SU-DHL-6 (cell line): Measurements from ENCODE around the gene GANC.

Experiments used
- H2AFZ ChIP-seq: fragments of 200-600 bp; sonication (generic); 2 replicates; pipeline ENCODE4 v1.6.1; 2014; ENCODE audit warnings: low read depth, mild to moderate bottlenecking, moderate library complexity, mixed read lengths, antibody characterized with exemption, low read length; ENCODE audit not compliant: severe bottlenecking
- H3F3A ChIP-seq: fragments of 200-600 bp; shearing (Covaris generic); 2 replicates; pipeline ENCODE4 v1.6.0; 2016; ENCODE audit warnings: antibody characterized with exemption, mild to moderate bottlenecking; ENCODE audit not compliant: insufficient read depth
- H3K27ac ChIP-seq: fragments of 200-600 bp; sonication (generic); 2 replicates; pipeline ENCODE4 v1.5.1; 2016; ENCODE audit warnings: low read depth, mild to moderate bottlenecking, low read length, moderate library complexity, mixed read lengths
- H3K27me3 ChIP-seq: fragments of 200-600 bp; sonication (generic), shearing (Covaris generic); 2 replicates; pipeline ENCODE4 v1.6.0; 2014; ENCODE audit warnings: mild to moderate bottlenecking, low read length
- H3K36me3 ChIP-seq: fragments of 200-600 bp; sonication (generic); 2 replicates; pipeline ENCODE4 v1.6.1; 2014; ENCODE audit warnings: mild to moderate bottlenecking, low read length, mixed read lengths
- H3K4me2 ChIP-seq: fragments of 300-600, 200-600 bp; shearing (Covaris generic), sonication (generic); 2 replicates; pipeline ENCODE4 v1.6.0; 2014; ENCODE audit warnings: low read length, low read depth, mild to moderate bottlenecking; ENCODE audit not compliant: poor library complexity, severe bottlenecking
- H3K4me3 ChIP-seq: fragments of 200-600 bp; sonication (generic); 2 replicates; pipeline ENCODE4 v1.5.1; 2014; ENCODE audit warnings: antibody characterized with exemption, low read length, mild to moderate bottlenecking, mixed read lengths; ENCODE audit not compliant: insufficient read depth, poor library complexity, severe bottlenecking
- H3K79me2 ChIP-seq: fragments of 200-600 bp; sonication (generic); 2 replicates; pipeline ENCODE4 v1.6.1; 2014; ENCODE audit warnings: mild to moderate bottlenecking, low read length, moderate library complexity; ENCODE audit not compliant: insufficient read depth
- H3K9ac ChIP-seq: fragments of 200-600 bp; sonication (generic); 2 replicates; pipeline ENCODE4 v1.7.0; 2014; ENCODE audit warnings: mild to moderate bottlenecking, low read length
- H3K9me2 ChIP-seq: fragments of 200-600 bp; sonication (generic); replicated peaks from 2 replicates; pipeline ENCODE4 v1.6.1; 2014; ENCODE audit warnings: low read length; ENCODE audit not compliant: insufficient read depth
- H3K9me3 ChIP-seq: fragments of 200-600 bp; sonication (generic); 2 replicates; pipeline ENCODE4 v1.6.1; 2014; ENCODE audit warnings: low read length, mixed read lengths; ENCODE audit not compliant: insufficient read depth
- H4K20me1 ChIP-seq: fragments of 200-600 bp; sonication (generic); 2 replicates; pipeline ENCODE4 v1.6.1; 2014; ENCODE audit warnings: low read depth, mild to moderate bottlenecking, antibody characterized with exemption, low read length, moderate library complexity, mixed read lengths
- EZH2phosphoT487 ChIP-seq: fragments of 200-600 bp; sonication (generic), shearing (Covaris generic); conservative IDR thresholded peaks from 2 replicates; pipeline ENCODE4 v1.6.1; 2018; ENCODE audit warnings: mild to moderate bottlenecking, antibody characterized with exemption, low read length, moderate library complexity, mixed read lengths
- TF ChIP-seq, protein P1 (sequence below): fragments of 200-600 bp; sonication (generic); IDR thresholded peaks from one replicate; pipeline ENCODE4 v1.5.1; 2017; ENCODE audit warnings: antibody characterized with exemption, mild to moderate bottlenecking, low read length, moderate library complexity; ENCODE audit not compliant: insufficient read depth, poor library complexity, severe bottlenecking

The GANC gene

DNA sequence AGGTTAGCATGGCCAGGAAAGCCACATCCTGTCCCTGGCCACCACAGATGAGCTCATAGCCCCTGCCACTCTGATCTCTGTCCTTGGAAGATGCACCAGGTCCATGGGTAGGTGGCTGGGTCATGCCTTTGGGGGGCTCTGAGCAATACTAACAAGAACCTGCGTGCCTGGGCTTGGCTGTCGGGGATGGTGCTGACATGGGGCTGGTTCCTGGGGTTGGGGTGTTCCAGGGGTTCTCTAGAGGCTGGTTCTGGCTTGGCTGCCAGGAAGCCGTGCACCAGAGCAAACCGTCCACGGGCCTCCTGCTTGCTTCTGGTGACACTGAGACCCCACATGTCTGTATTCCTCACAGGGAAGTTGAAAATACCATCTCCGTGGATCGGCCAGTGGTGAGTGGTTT is 130.4 kb downstream of the GANC start:
- Histone ChIP-seq H3K36me3 (no peaks in the 10 kb centered on the region), H3K4me2 (no peak overlapping the region), H3K27ac (no peak overlapping the region), H3K79me2 (no peaks in the 10 kb centered on the region), H3K9me3 (no peaks in the 10 kb centered on the region), H4K20me1 (no peaks in the 10 kb centered on the region), H3K9ac (no peak overlapping the region), H3F3A (no peaks in the 10 kb centered on the region), H3K4me3 (no peak overlapping the region), H3K27me3 (no peaks in the 10 kb centered on the region), H2AFZ (no peak overlapping the region), H3K9me2 (no peaks in the 10 kb centered on the region)
- TF ChIP-seq, protein P1, sequence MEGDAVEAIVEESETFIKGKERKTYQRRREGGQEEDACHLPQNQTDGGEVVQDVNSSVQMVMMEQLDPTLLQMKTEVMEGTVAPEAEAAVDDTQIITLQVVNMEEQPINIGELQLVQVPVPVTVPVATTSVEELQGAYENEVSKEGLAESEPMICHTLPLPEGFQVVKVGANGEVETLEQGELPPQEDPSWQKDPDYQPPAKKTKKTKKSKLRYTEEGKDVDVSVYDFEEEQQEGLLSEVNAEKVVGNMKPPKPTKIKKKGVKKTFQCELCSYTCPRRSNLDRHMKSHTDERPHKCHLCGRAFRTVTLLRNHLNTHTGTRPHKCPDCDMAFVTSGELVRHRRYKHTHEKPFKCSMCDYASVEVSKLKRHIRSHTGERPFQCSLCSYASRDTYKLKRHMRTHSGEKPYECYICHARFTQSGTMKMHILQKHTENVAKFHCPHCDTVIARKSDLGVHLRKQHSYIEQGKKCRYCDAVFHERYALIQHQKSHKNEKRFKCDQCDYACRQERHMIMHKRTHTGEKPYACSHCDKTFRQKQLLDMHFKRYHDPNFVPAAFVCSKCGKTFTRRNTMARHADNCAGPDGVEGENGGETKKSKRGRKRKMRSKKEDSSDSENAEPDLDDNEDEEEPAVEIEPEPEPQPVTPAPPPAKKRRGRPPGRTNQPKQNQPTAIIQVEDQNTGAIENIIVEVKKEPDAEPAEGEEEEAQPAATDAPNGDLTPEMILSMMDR, result no peak
- no peak for TF ChIP-seq EZH2phosphoT487

- H3K27ac ChIP-seq, result no peak overlapping the region
- no peaks in the 10 kb centered on the region for H3F3A ChIP-seq
- no peaks in the 10 kb centered on the region for H3K79me2 ChIP-seq
- no peaks in the 10 kb centered on the region for H3K9me3 ChIP-seq
- H2AFZ ChIP-seq, result no peak overlapping the region
- H3K9me2 ChIP-seq, result no peaks in the 10 kb centered on the region
- no peak overlapping the region for H3K4me3 ChIP-seq
- H3K27me3 ChIP-seq, result no peaks in the 10 kb centered on the region
- H3K4me2 ChIP-seq, result no peak overlapping the region
- no peak overlapping the region for H3K9ac ChIP-seq
- TF ChIP-seq, protein P1, result no peak
- no peak for TF ChIP-seq EZH2phosphoT487
- no peaks in the 10 kb centered on the region for H4K20me1 ChIP-seq
- no peaks in the 10 kb centered on the region for H3K36me3 ChIP-seq
These were observed 131.6 kb downstream of the GANC start for GRCh38 chr15:42404461-42405235.

- no peaks in the 10 kb centered on the region for H3K9me2 ChIP-seq
- no peak overlapping the region for H2AFZ ChIP-seq
- no peak overlapping the region for H3K27ac ChIP-seq
- no peak overlapping the region for H3K4me3 ChIP-seq
- H3K79me2 ChIP-seq, result no peaks in the 10 kb centered on the region
- H4K20me1 ChIP-seq, result no peaks in the 10 kb centered on the region
- H3F3A ChIP-seq, result no peaks in the 10 kb centered on the region
- H3K9ac ChIP-seq, result no peak overlapping the region
- H3K36me3 ChIP-seq, result no peaks in the 10 kb centered on the region
- TF ChIP-seq, protein P1, result no peak
- no peak for TF ChIP-seq EZH2phosphoT487
- H3K27me3 ChIP-seq, result no peaks in the 10 kb centered on the region
- H3K4me2 ChIP-seq, result no peak overlapping the region
- no peaks in the 10 kb centered on the region for H3K9me3 ChIP-seq
These were observed 133.0 kb downstream of the GANC start for GRCh38 chr15:42405863-42406482.
